ENCODE data around the gene KRTAP27-1. TPM values are rescaled to one million over a fixed set of nuclear protein-coding genes. Genes with fewer than 3 reads are reported as not detected.

KRTAP27-1 gene
- total RNA-seq, 3 donors from 2014 or later (not counting 1 experiment from before 2014, with no cell fraction given) = not detected

DNA sequence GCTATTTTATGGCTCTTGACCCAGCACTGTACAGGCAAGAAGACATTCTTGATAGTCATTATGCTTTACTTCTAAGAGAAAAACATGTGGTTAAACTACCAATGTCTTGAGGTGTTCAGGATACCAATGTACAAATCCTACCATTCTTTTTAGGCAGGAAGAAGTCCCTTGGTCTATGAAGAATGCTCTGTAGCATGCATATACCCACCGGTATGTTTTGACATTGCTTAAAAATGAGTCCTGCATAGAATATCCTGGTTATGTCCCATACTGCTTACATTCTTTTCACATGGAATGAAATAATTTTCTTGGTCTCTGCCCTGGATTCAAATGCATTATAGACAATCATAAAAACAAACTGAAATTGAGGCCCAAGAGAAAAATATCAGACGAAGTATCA lies 4.8 kb downstream of the KRTAP27-1 start:
- Mint-ChIP-seq H3K4me3 (no peak overlapping the region), H3K27me3 (ENCODE audit: low read depth in 2 of 2) (no peaks in the 10 kb centered on the region), H3K36me3 (no peaks in the 10 kb centered on the region), H3K9me3 (no peaks in the 10 kb centered on the region), H3K4me1 (no peaks in the 10 kb centered on the region), H3K27ac (no peak overlapping the region)
- H3K27me3 ChIP-seq (ENCODE audit: control insufficient read depth, insufficient read depth, low read length) = no peaks in the 10 kb centered on the region
- no peak overlapping the region for H3K27ac ChIP-seq (ENCODE audit: low read length)
- intact Hi-C loops (cut with micrococcal nuclease) = no loop called here
- H3K9me3 ChIP-seq (ENCODE audit: control insufficient read depth, insufficient read depth, low read length) = peaks cover 3% of the 10 kb centered on the region
- no peak for DNase-seq
- no peaks in the 10 kb centered on the region for H3K36me3 ChIP-seq (ENCODE audit: control insufficient read depth, insufficient read depth, low read length)
- no peak for TF ChIP-seq CTCF (IDR thresholded peaks at IDR 0.05)
- no peak overlapping the region for H3K4me3 ChIP-seq (ENCODE audit: low read length)
- WGBS (ENCODE audit: insufficient coverage) = 95% methylated on average over 2 of the region's 2 CpGs
- no peaks in the 10 kb centered on the region for H3K4me1 ChIP-seq (ENCODE audit: control insufficient read depth, insufficient read depth, low read length)
- ATAC-seq = no peak

DNA sequence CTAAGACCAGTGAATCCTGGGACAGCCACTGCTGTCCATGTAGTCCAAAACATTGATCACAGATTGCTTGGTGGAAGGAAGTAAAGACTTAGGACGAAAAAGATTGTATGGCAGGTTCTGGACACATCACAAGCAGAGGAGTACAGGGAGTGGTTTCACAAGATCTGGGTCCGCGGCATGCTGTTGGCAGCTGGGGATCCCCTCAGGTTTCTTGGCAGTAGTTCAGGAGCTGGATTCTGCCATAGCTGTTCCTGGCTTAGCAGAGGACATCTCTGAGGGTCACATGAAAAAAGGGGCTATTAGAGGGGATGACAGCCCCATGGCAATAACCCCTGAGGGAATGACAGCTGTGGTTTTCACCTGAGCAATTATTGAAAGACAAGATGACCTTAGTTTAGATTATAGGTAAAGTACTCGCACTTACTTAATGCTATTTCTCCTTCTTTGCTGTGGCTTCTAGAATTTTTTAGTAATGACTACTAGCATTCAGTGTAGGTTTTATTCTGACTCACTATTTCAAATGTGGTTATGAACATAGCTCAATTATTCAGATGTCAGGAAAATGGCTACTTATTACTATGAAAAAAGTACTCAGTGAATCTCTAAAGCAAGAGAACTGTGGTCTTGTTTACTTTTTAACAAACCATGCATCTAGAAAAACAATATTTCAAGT lies 8.2 kb downstream of the KRTAP27-1 start:
- intact Hi-C loops (cut with micrococcal nuclease) = no loop called here
- Histone ChIP-seq H3K27me3 (ENCODE audit: control insufficient read depth, insufficient read depth, low read length) (no peaks in the 10 kb centered on the region), H3K27ac (ENCODE audit: low read length) (no peak overlapping the region), H3K4me1 (ENCODE audit: control insufficient read depth, insufficient read depth, low read length) (no peaks in the 10 kb centered on the region), H3K9me3 (ENCODE audit: control insufficient read depth, insufficient read depth, low read length) (peaks cover 3% of the 10 kb centered on the region), H3K4me3 (ENCODE audit: low read length) (no peak overlapping the region), H3K36me3 (ENCODE audit: control insufficient read depth, insufficient read depth, low read length) (no peaks in the 10 kb centered on the region)
- 85% methylated on average over 3 of the region's 4 CpGs for WGBS (ENCODE audit: insufficient coverage)
- H3K4me1 Mint-ChIP-seq = no peaks in the 10 kb centered on the region
- TF ChIP-seq CTCF (IDR thresholded peaks at IDR 0.05) = no peak
- H3K4me3 Mint-ChIP-seq = no peak overlapping the region
- no peaks in the 10 kb centered on the region for H3K27me3 Mint-ChIP-seq (ENCODE audit: low read depth in 2 of 2)
- no peak for ATAC-seq
- H3K27ac Mint-ChIP-seq = no peak overlapping the region
- H3K36me3 Mint-ChIP-seq = no peaks in the 10 kb centered on the region
- no peak for DNase-seq
- H3K9me3 Mint-ChIP-seq = peaks cover 3 to 8% of the 10 kb centered on the region in 2 donors

- no peak overlapping the region for H3K4me3 Mint-ChIP-seq
- Histone ChIP-seq H3K9me3 (ENCODE audit: control insufficient read depth, insufficient read depth, low read length) (peaks cover 3% of the 10 kb centered on the region), H3K4me3 (ENCODE audit: low read length) (no peak overlapping the region), H3K27ac (ENCODE audit: low read length) (no peak overlapping the region), H3K27me3 (ENCODE audit: control insufficient read depth, insufficient read depth, low read length) (no peaks in the 10 kb centered on the region), H3K36me3 (ENCODE audit: control insufficient read depth, insufficient read depth, low read length) (no peaks in the 10 kb centered on the region), H3K4me1 (ENCODE audit: control insufficient read depth, insufficient read depth, low read length) (no peaks in the 10 kb centered on the region)
- no peaks in the 10 kb centered on the region for H3K36me3 Mint-ChIP-seq
- intact Hi-C loops (cut with micrococcal nuclease) = no loop called here
- no peak overlapping the region for H3K27ac Mint-ChIP-seq
- no peaks in the 10 kb centered on the region for H3K27me3 Mint-ChIP-seq (ENCODE audit: low read depth in 2 of 2)
- TF ChIP-seq CTCF (IDR thresholded peaks at IDR 0.05) = no peak
- ATAC-seq (no peak), DNase-seq (no peak)
- peaks cover 4 to 9% of the 10 kb centered on the region in 2 donors for H3K9me3 Mint-ChIP-seq
- no peaks in the 10 kb centered on the region for H3K4me1 Mint-ChIP-seq
Observed at GRCh38 chr21:30326390-30326789, 11.1 kb downstream of the KRTAP27-1 start.

DNA sequence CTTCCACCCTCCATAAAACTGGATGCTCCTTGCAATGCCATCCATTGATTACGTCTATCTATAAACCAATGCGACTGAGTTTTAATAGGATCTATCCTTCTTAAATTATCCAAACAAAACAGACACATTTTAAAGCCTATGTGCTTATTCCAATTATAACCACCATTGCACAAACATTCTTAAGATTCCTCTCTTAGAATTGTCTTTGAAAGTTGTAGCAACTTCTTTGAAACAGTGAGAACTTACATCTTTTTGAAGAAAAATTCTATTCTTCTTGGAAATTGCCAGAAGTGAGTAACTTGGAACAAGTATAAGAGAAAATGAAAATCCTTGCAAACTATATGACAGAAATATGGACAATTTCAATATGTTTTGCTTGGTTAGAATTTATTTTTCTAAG lies 17.3 kb downstream of the KRTAP27-1 start, which contains the start of gene KRTAP26-1:
Gene KRTAP26-1 (minus strand): TSS at position 101 of the 400 bp plus-strand sequence. CDS start 280 bp downstream, outside the sequence.
- Mint-ChIP-seq H3K27me3 (ENCODE audit: low read depth in 2 of 2) (no peaks in the 10 kb centered on the region), H3K4me1 (no peaks in the 10 kb centered on the region), H3K9me3 (peaks cover 12 to 18% of the 10 kb centered on the region in 2 donors), H3K36me3 (no peaks in the 10 kb centered on the region), H3K27ac (no peak within 1 kb of the TSS), H3K4me3 (no peak within 1 kb of the TSS)
- H3K27ac ChIP-seq (ENCODE audit: low read length) = no peak within 1 kb of the TSS
- H3K27me3 ChIP-seq (ENCODE audit: control insufficient read depth, insufficient read depth, low read length) = no peaks in the 10 kb centered on the region
- 98% methylated on average over 2 of the region's 2 CpGs for WGBS (ENCODE audit: insufficient coverage)
- H3K4me1 ChIP-seq (ENCODE audit: control insufficient read depth, insufficient read depth, low read length) = no peaks in the 10 kb centered on the region
- intact Hi-C loops (cut with micrococcal nuclease) = no loop called here
- ATAC-seq (no peak), DNase-seq (no peak)
- H3K4me3 ChIP-seq (ENCODE audit: low read length) = no peak within 1 kb of the TSS
- H3K36me3 ChIP-seq (ENCODE audit: control insufficient read depth, insufficient read depth, low read length) = no peaks in the 10 kb centered on the region
- no peak for TF ChIP-seq CTCF (IDR thresholded peaks at IDR 0.05)
- H3K9me3 ChIP-seq (ENCODE audit: control insufficient read depth, insufficient read depth, low read length) = no peaks in the 10 kb centered on the region
